Measurements from ENCODE around the gene P2RY2. TPM values are rescaled to one million over a fixed set of nuclear protein-coding genes. Genes with fewer than 3 reads are reported as not detected.
"Not testable (repeated sequence)": the region's sequence is repeated elsewhere in the genome, so short reads cannot be mapped to it uniquely, and the experiment has no call there.

P2RY2 gene
- total RNA-seq, 1 donor from 2014 or later: 18.3 TPM

DNA sequence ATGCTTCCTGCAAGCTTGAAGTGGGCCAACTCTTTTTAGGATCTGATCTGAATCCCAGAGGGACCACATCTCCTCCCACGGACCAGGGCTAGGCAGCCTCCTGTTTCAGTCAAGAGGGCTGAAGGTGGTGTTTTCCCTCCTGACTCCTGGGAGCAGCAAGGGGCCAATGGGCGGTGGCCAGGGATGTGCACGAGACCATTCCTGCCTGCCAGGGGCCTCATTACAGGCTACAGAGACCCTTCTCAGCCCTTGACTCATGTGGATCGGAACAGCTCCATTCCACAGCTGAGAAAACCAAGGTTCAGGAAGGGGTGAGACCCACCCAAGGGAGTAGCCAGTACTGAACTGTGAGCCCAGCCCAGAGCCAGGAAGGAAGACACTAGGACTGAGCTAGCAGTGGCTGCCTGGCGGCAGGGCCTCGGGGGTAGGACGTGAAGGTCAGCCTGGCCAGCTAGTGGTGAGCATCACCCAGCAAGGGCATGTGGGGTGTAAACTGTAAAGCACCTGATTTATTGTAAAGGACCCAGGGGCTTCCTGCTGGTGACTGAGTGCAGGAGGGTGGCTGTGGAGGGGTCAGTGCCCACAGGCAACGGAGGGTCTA lies 50.7 kb downstream of the P2RY2 start:
- H3K4me3 ChIP-seq: no peak overlapping the region
- peak in 1 of 2 donors; percentile 59 for DNase-seq (ENCODE audit: low spot score in 2 of 2)
- H3K9me3 ChIP-seq: no peaks in the 10 kb centered on the region
- H3K27me3 ChIP-seq: no peaks in the 10 kb centered on the region
- intact Hi-C loops (cut with DNase I): no loop called here
- no peak overlapping the region for H3K27ac ChIP-seq
- peaks cover 19 to 21% of the 10 kb centered on the region in 2 donors for H3K4me1 ChIP-seq
- H3K36me3 ChIP-seq: no peaks in the 10 kb centered on the region
- TF ChIP-seq, protein P1, sequence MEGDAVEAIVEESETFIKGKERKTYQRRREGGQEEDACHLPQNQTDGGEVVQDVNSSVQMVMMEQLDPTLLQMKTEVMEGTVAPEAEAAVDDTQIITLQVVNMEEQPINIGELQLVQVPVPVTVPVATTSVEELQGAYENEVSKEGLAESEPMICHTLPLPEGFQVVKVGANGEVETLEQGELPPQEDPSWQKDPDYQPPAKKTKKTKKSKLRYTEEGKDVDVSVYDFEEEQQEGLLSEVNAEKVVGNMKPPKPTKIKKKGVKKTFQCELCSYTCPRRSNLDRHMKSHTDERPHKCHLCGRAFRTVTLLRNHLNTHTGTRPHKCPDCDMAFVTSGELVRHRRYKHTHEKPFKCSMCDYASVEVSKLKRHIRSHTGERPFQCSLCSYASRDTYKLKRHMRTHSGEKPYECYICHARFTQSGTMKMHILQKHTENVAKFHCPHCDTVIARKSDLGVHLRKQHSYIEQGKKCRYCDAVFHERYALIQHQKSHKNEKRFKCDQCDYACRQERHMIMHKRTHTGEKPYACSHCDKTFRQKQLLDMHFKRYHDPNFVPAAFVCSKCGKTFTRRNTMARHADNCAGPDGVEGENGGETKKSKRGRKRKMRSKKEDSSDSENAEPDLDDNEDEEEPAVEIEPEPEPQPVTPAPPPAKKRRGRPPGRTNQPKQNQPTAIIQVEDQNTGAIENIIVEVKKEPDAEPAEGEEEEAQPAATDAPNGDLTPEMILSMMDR (IDR thresholded peaks at IDR 0.05): no peak

DNA sequence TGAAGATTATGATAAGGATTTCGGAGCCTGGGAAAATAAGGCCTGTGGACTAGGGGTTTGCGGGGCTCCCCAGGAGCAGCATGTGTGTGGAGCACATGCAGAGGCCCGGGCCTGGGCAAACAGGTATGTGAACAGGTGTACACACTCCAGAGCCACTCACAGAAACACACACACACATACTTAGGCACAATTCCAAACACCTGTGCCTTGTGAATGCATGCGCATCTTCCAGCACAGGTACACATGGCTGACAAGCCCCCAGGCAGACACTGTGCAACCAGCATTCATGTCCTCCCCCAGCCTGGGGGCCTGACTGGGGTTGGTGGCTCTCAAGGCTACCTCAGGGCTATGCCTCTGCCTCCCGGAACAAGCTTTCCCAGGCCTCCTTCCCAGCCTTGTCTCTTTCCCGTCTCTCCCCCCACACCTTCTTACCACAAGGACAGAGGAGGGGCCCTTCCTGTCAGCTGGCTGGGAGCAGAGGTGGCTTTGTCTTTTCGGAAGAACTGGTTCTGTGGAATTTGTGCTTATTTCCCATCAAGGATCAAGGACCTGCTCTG lies 51.5 kb downstream of the P2RY2 start:
- no peak overlapping the region for H3K27ac ChIP-seq
- TF ChIP-seq, protein P1 (IDR thresholded peaks at IDR 0.05): no peak
- H3K9me3 ChIP-seq: no peaks in the 10 kb centered on the region
- H3K4me3 ChIP-seq: no peak overlapping the region
- peak in 1 of 2 donors; percentile 58 for DNase-seq (ENCODE audit: low spot score in 2 of 2)
- H3K27me3 ChIP-seq: no peaks in the 10 kb centered on the region
- no peaks in the 10 kb centered on the region for H3K36me3 ChIP-seq
- H3K4me1 ChIP-seq: peaks cover 16 to 18% of the 10 kb centered on the region in 2 donors
- intact Hi-C loops (cut with DNase I): no loop called here

DNA sequence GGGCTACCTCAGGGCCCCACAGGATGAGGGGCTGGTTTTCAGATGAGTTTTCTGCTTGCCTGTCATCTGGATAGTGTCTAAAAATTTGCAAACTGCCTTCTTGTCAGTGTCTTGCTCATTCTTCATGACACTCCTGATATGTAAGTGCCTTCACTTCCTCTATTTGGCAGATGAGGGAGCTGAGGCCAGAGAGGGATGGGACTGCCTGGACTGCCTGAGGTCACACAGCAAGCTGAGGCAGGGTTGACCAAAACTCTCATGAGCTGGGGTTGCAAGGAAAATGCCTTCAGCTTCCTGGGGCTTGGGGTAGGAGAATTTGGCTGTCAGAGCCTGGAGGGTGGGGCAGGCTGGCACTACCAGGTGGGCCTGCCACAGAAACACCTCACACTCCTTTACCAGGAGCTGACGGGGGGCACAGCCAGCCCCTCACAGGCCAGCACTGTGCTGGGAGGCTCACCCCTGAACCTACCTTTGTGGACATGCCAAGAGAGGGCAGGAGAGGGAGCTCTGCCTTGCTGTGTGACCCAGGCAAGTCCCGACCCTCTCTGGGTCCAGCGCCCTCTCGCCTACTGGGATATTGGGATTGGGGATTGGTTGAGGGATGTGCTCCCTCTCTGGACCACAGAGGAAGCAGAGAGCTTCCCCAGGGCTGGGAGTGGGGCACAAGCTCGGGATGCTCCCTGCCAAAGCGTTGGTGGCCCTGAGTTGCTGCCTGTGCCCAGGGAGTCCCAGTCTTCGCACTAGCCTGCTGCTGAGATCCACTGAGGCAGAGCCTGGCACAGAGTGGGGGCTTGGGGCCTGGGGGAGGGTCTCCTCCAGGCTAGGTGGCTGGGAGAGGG lies 52.2 kb downstream of the P2RY2 start:
- no peaks in the 10 kb centered on the region for H3K27me3 ChIP-seq
- no peaks in the 10 kb centered on the region for H3K36me3 ChIP-seq
- intact Hi-C loops (cut with DNase I): no loop called here
- H3K9me3 ChIP-seq: no peaks in the 10 kb centered on the region
- peaks cover 13 to 17% of the 10 kb centered on the region in 2 donors for H3K4me1 ChIP-seq
- peak in 1 of 2 donors; percentile 54 for DNase-seq (ENCODE audit: low spot score in 2 of 2)
- TF ChIP-seq, protein P1 (IDR thresholded peaks at IDR 0.05): no peak
- no peak overlapping the region for H3K27ac ChIP-seq
- no peak overlapping the region for H3K4me3 ChIP-seq

DNA sequence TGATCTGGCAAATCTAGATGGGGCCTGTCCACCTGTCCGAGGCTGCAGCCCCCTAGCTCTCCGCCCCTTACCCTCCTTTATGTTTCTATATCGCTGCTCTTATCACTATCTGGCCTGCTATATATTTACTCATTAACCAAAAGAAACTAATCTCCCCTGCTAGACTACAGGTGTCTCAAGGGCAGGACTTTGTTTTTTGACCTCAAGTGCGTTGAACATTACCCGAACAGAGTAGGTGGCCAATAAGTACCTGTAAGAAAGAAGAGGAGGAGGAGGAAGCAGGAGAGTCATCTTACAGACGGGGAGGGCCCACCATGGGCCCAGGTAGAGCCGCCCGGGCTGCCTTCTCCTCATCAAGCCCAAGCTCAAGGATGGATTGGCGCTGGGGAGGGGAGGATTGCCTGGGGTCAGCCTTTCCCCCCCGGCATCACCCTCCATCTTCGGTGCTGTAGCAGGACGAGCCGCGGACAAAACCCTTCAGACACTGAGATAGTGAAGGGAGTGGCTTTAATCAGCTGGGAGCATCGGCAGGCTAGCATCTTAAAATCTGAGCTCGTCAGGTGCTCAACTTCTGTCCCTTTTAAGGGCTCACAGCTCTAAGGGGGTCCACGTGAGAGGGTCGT lies 52.9 kb downstream of the P2RY2 start:
- TF ChIP-seq, protein P1 (IDR thresholded peaks at IDR 0.05): no peak
- intact Hi-C loops (cut with DNase I): no loop called here
- DNase-seq (ENCODE audit: low spot score in 2 of 2): no peak
- no peaks in the 10 kb centered on the region for H3K9me3 ChIP-seq
- no peaks in the 10 kb centered on the region for H3K36me3 ChIP-seq
- peaks cover 11 to 12% of the 10 kb centered on the region in 2 donors for H3K4me1 ChIP-seq
- no peaks in the 10 kb centered on the region for H3K27me3 ChIP-seq
- H3K27ac ChIP-seq: no peak overlapping the region
- no peak overlapping the region for H3K4me3 ChIP-seq

DNA sequence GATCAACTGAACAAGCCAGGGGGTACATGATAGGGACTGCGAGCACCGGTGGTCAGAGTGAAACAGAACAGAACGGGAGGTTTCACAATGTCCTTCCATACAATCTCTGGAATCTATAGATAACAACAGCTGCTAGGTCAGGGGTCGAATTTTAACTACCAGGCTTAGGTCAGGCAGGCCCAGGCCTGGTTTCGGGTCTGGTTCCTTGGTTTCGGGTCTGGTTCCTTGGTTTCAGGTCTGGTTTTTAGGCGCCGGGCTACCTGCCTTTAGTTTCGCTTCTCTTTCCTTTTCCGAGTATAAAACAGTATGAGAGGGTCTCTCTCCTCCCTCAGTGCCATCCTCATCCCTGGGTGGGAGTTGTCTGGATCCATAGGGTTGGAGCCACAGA lies 53.4 kb downstream of the P2RY2 start:
- peak in 1 of 2 donors; percentile 41 for DNase-seq (ENCODE audit: low spot score in 2 of 2)
- intact Hi-C loops (cut with DNase I); H3K4me3 ChIP-seq; H3K9me3 ChIP-seq; H3K27me3 ChIP-seq; H3K36me3 ChIP-seq; H3K4me1 ChIP-seq; H3K27ac ChIP-seq: not testable (repeated sequence)

All from ascending aorta (tissue), 2 donors.